Measurements from ENCODE around the gene FOXL3.

The FOXL3 gene

DNA sequence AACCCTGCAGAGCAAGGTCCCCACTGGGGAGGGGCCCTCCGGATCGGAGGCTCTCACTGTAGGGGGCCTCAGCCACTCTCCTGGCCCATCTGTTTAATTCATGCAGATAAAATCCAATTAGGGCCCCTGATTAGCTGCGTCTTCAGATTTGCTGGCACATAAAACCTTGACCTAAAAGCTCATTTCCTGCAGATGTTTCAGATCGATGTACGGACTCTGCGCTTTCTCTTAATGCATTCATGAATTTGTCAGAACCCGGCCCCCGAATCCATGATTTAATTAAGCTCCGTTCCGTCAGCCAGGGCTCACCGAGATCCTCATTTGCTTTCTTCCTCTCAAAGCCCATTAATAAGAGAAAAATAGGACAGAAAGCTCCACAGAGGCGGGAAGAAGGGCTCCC, 40.0 kb upstream of the FOXL3 start:
- Histone ChIP-seq H2AFZ (ENCODE audit: low read depth, low read length, severe bottlenecking) (no peak overlapping the region), H3K4me2 (ENCODE audit: low read depth, low read length, poor library complexity, severe bottlenecking) (no peak overlapping the region), H3K79me2 (ENCODE audit: insufficient read depth, low read length) (no peaks in the 10 kb centered on the region), H3K27ac (ENCODE audit: low read depth, low read length) (no peak overlapping the region), H3K9ac (ENCODE audit: low read length) (no peak overlapping the region), H3K4me3 (ENCODE audit: insufficient read depth, low read length, poor library complexity, severe bottlenecking) (no peak overlapping the region), H4K20me1 (ENCODE audit: low read depth, low read length) (no peaks in the 10 kb centered on the region), H3F3A (ENCODE audit: insufficient read depth) (no peaks in the 10 kb centered on the region), H3K9me3 (ENCODE audit: insufficient read depth, low read length) (no peaks in the 10 kb centered on the region), H3K27me3 (ENCODE audit: low read length) (no peaks in the 10 kb centered on the region), H3K36me3 (ENCODE audit: low read length) (no peaks in the 10 kb centered on the region), H3K9me2 (replicated peaks; ENCODE audit: insufficient read depth, low read length) (no peaks in the 10 kb centered on the region)
- TF ChIP-seq, protein P1, sequence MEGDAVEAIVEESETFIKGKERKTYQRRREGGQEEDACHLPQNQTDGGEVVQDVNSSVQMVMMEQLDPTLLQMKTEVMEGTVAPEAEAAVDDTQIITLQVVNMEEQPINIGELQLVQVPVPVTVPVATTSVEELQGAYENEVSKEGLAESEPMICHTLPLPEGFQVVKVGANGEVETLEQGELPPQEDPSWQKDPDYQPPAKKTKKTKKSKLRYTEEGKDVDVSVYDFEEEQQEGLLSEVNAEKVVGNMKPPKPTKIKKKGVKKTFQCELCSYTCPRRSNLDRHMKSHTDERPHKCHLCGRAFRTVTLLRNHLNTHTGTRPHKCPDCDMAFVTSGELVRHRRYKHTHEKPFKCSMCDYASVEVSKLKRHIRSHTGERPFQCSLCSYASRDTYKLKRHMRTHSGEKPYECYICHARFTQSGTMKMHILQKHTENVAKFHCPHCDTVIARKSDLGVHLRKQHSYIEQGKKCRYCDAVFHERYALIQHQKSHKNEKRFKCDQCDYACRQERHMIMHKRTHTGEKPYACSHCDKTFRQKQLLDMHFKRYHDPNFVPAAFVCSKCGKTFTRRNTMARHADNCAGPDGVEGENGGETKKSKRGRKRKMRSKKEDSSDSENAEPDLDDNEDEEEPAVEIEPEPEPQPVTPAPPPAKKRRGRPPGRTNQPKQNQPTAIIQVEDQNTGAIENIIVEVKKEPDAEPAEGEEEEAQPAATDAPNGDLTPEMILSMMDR (IDR thresholded peaks at IDR 0.05; ENCODE audit: insufficient read depth, low read length, poor library complexity, severe bottlenecking), result no peak
- no peak for TF ChIP-seq EZH2phosphoT487 (conservative IDR thresholded peaks at IDR 0.05; ENCODE audit: low read length)

DNA sequence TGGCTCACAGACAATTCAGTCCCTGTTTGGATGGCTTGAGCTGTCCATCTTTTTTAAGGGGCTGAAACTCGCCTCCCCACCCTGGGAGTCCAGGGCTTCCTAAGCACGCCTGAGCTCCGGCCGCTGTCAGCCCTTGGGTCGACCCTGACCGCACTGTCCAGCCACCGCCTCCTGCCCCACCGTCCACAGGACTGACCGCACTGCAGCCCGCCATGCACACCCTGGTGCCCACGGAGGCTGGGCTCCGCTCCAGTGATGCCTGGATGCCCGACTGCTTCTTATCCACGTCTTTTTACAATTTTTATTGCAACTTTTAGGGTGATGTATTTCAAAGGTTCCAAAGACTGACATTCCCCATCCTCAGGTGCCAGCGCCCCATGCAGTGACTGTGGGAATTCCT, 39.4 kb upstream of the FOXL3 start:
- TF ChIP-seq, protein P1 (IDR thresholded peaks at IDR 0.05; ENCODE audit: insufficient read depth, low read length, poor library complexity, severe bottlenecking), result no peak
- no peak for TF ChIP-seq EZH2phosphoT487 (conservative IDR thresholded peaks at IDR 0.05; ENCODE audit: low read length)
- no peaks in the 10 kb centered on the region for H3F3A ChIP-seq (ENCODE audit: insufficient read depth)
- no peak overlapping the region for H3K27ac ChIP-seq (ENCODE audit: low read depth, low read length)
- no peak overlapping the region for H3K4me2 ChIP-seq (ENCODE audit: low read depth, low read length, poor library complexity, severe bottlenecking)
- H4K20me1 ChIP-seq (ENCODE audit: low read depth, low read length), result no peaks in the 10 kb centered on the region
- no peaks in the 10 kb centered on the region for H3K9me2 ChIP-seq (replicated peaks; ENCODE audit: insufficient read depth, low read length)
- H3K9ac ChIP-seq (ENCODE audit: low read length), result no peak overlapping the region
- H2AFZ ChIP-seq (ENCODE audit: low read depth, low read length, severe bottlenecking), result no peak overlapping the region
- H3K27me3 ChIP-seq (ENCODE audit: low read length), result no peaks in the 10 kb centered on the region
- no peak overlapping the region for H3K4me3 ChIP-seq (ENCODE audit: insufficient read depth, low read length, poor library complexity, severe bottlenecking)
- H3K9me3 ChIP-seq (ENCODE audit: insufficient read depth, low read length), result no peaks in the 10 kb centered on the region
- no peaks in the 10 kb centered on the region for H3K36me3 ChIP-seq (ENCODE audit: low read length)
- no peaks in the 10 kb centered on the region for H3K79me2 ChIP-seq (ENCODE audit: insufficient read depth, low read length)

GRCh38 chr7:251005-251404, 39.0 kb upstream of the FOXL3 start:
- no peaks in the 10 kb centered on the region for H3K79me2 ChIP-seq (ENCODE audit: insufficient read depth, low read length)
- TF ChIP-seq, protein P1 (IDR thresholded peaks at IDR 0.05; ENCODE audit: insufficient read depth, low read length, poor library complexity, severe bottlenecking), result no peak
- no peak for TF ChIP-seq EZH2phosphoT487 (conservative IDR thresholded peaks at IDR 0.05; ENCODE audit: low read length)
- no peaks in the 10 kb centered on the region for H3F3A ChIP-seq (ENCODE audit: insufficient read depth)
- no peaks in the 10 kb centered on the region for H3K27me3 ChIP-seq (ENCODE audit: low read length)
- no peak overlapping the region for H3K9ac ChIP-seq (ENCODE audit: low read length)
- H3K4me3 ChIP-seq (ENCODE audit: insufficient read depth, low read length, poor library complexity, severe bottlenecking), result no peak overlapping the region
- no peaks in the 10 kb centered on the region for H4K20me1 ChIP-seq (ENCODE audit: low read depth, low read length)
- H2AFZ ChIP-seq (ENCODE audit: low read depth, low read length, severe bottlenecking), result no peak overlapping the region
- no peak overlapping the region for H3K27ac ChIP-seq (ENCODE audit: low read depth, low read length)
- no peaks in the 10 kb centered on the region for H3K9me2 ChIP-seq (replicated peaks; ENCODE audit: insufficient read depth, low read length)
- H3K36me3 ChIP-seq (ENCODE audit: low read length), result no peaks in the 10 kb centered on the region
- no peaks in the 10 kb centered on the region for H3K9me3 ChIP-seq (ENCODE audit: insufficient read depth, low read length)
- H3K4me2 ChIP-seq (ENCODE audit: low read depth, low read length, poor library complexity, severe bottlenecking), result no peak overlapping the region

Data from SU-DHL-6 (cell line).